MM.1S (cell line): Measurements from ENCODE around the gene GLIS2.

Experiments
- CTCF ChIP-seq: fragments of 300-600 bp; sonication (generic); IDR thresholded peaks from 2 replicates; pipeline ENCODE4 v1.5.1; 2016; ENCODE audit warnings: antibody characterized with exemption, low read length, mixed read lengths
- EZH2 ChIP-seq: fragments of 300-600 bp; sonication (generic); optimal IDR thresholded peaks from 2 replicates; pipeline ENCODE3; 2017; ENCODE audit warnings: low read depth, mild to moderate bottlenecking, antibody characterized with exemption, low read length, mixed read lengths

GRCh38 chr16:4347765-4348509, 32.1 kb downstream of the GLIS2 start:
- TF ChIP-seq CTCF, result no peak
- TF ChIP-seq EZH2, result no peak
